Fibroblast of skin of right quadriceps (primary cell): Measurements from ENCODE around the gene FAM3A.

Experiments
- DNase-seq: peaks from one replicate; pipeline ENCODE4 v3.0.0-alpha.2; 2013

Gene FAM3A

DNA sequence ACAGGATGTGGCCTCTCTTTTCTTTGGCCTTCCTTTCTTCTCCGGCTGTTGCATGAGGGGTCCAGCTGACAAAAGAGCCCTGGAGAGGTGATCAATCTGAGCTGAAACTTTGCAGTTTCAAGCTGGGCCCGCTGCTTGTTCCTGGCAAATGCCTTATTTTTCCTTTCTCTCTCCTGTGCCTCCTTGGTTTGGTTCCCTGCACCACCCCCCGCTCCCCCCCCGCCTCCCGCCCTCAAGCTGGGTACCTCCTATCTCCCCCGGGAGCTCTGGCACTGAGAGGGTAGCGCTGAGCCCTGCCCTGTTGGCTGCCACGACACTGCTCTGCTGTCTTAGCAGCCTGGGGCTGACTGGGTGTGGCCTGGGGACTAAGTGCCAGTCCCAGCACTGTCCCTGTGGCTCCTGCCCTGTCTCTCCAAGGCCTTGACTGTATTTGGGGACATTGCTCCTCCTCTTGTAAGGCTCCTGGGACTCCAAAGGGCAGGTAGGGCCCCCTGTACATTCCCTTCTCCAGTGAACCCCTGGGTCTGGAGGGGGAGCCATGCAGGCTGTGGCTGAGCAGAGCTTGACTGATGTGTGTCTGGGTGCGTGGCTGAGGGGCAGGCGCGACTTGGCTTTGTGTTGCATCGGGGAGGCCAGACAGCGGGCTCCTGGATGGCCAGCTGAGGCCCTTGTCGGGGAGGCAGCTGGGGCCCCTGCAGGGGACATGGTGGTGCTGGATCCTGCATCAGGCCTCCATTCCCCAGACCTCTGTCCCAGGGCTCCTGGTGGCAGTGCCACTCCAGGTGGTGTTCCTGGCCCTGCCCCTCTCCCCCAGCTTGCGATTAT is 56.9 kb downstream of the FAM3A start:
- DNase-seq: peak; percentile 4

DNA sequence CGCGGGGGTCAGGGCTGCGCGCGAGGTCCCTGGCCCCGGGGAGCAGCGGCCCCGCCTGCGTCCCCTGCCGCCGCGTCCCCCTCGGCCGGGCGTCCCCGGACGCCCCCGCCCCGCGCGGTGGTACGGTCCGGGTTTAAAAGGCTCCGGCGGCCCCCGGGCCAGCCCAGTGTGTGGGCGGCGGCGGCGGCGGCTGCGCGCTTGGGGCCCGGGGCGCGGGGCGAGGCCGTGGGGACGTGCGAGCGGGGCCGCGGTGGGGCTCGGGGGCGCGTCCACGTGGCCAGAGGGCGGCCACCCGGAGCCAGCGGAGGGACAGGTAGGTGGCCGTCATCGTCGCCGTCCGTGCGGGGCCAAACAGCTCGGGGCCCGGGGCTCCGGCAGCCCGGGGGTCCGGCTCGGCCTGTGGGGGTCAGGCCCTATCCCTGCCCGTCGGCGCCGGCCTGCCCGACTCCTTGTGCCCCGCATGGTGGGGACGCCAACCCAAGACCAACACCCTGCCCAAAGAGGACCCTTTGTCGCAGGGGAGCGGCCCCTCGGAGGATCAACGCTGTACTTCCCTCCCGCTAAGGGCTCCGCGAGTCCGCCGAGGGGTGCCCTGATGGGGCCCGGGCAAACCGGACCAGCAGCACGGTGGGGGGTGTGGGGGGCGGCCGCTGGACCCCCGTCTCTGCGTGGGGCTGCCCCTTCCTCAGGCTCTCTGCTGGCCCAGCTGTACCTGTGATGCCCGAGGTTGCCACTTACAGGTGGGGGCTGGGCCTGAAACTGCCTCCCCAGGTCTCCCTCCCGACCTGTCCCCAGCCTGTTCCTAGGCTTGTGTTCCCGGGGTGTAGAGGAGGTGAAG is 57.7 kb downstream of the FAM3A start, which contains the start of gene PLXNA3:
PLXNA3 (plus strand) TSS at position 166 of the 838 bp plus-strand sequence. CDS start 1,903 bp downstream, outside the sequence.
- peak; percentile 48 for DNase-seq

- peak; percentile 30 for DNase-seq
Observed at GRCh38 chrX:154457491-154458115, 58.4 kb downstream of the FAM3A start.
